Panc1 (cell line): ENCODE measurements around the gene CIAO2B.
"Not testable (repeated sequence)": the region's sequence is repeated elsewhere in the genome, so short reads cannot be mapped to it uniquely, and the experiment has no call there.

Experiments
- POLR2AphosphoS5 ChIP-seq: IDR thresholded peaks from 2 replicates; pipeline ENCODE4 v1.6.1; 2012; ENCODE audit warnings: mild to moderate bottlenecking, low read depth, low read length, moderate library complexity
- SIN3A ChIP-seq: IDR thresholded peaks from 2 replicates; pipeline ENCODE4 v1.6.1; 2012; ENCODE audit warnings: low read depth, mild to moderate bottlenecking, low read length, moderate library complexity, borderline replicate concordance; ENCODE audit not compliant: insufficient read depth
- TCF7L2 ChIP-seq: IDR thresholded peaks from 2 replicates; pipeline ENCODE4 v1.6.1; 2011; ENCODE audit warnings: mild to moderate bottlenecking, low read depth, low read length, inconsistent platforms
- TF ChIP-seq, protein P1 (sequence below): fragments of 450-650 bp; IDR thresholded peaks from 2 replicates; pipeline ENCODE4 v1.5.1; 2017; ENCODE audit warnings: mild to moderate bottlenecking
- TF ChIP-seq, protein P2 (sequence below), 2 experiments: IDR thresholded peaks; 2 replicates each; pipeline ENCODE4 v1.6.1; 2011 to 2012; ENCODE audit warnings: low read depth in 2 of 2, control low read depth in 1 of 2, low read length in 1 of 2, mild to moderate bottlenecking in 1 of 2, moderate library complexity in 1 of 2; ENCODE audit not compliant: insufficient read depth in 1 of 2

DNA sequence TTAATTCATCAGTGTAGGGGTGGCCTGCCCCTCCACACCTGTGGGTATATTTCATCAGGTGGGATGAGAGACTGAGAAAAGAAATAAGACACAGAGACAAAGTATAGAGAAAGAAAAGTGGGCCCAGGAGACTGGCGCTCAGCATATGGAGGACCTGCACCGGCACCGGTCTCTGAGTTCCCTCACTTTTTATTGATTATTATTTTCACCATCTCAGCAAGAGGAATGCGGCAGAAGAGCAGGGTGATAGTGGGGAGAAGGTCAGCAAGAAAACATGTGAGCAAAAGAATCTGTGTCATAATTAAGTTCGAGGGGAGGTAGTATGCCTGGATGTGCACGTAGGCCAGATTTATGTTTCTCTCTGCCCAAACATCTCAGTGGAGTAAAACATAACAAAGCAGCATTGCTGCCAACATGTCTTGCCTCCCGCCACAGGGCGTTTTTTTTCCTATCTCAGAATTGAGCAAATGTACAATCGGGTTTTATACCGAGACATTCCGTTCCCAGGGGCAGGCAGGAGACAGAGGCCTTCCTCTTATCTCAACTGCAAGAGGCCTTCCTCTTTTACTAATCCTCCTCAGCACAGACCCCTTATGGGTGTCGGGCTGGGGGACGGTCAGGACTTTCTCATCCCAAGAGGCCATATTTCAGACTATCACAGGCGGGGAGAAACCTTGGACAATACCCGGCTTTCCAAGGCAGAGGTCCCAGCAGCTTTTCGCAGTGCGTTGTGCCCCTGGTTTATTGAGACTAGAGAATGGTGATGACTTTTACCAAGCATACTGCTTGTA lies 21.4 kb upstream of the CIAO2B start:
- TF ChIP-seq, protein P1, sequence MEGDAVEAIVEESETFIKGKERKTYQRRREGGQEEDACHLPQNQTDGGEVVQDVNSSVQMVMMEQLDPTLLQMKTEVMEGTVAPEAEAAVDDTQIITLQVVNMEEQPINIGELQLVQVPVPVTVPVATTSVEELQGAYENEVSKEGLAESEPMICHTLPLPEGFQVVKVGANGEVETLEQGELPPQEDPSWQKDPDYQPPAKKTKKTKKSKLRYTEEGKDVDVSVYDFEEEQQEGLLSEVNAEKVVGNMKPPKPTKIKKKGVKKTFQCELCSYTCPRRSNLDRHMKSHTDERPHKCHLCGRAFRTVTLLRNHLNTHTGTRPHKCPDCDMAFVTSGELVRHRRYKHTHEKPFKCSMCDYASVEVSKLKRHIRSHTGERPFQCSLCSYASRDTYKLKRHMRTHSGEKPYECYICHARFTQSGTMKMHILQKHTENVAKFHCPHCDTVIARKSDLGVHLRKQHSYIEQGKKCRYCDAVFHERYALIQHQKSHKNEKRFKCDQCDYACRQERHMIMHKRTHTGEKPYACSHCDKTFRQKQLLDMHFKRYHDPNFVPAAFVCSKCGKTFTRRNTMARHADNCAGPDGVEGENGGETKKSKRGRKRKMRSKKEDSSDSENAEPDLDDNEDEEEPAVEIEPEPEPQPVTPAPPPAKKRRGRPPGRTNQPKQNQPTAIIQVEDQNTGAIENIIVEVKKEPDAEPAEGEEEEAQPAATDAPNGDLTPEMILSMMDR: not testable (repeated sequence)
- TF ChIP-seq SIN3A, TCF7L2, POLR2AphosphoS5: not testable (repeated sequence)
- TF ChIP-seq, protein P2, sequence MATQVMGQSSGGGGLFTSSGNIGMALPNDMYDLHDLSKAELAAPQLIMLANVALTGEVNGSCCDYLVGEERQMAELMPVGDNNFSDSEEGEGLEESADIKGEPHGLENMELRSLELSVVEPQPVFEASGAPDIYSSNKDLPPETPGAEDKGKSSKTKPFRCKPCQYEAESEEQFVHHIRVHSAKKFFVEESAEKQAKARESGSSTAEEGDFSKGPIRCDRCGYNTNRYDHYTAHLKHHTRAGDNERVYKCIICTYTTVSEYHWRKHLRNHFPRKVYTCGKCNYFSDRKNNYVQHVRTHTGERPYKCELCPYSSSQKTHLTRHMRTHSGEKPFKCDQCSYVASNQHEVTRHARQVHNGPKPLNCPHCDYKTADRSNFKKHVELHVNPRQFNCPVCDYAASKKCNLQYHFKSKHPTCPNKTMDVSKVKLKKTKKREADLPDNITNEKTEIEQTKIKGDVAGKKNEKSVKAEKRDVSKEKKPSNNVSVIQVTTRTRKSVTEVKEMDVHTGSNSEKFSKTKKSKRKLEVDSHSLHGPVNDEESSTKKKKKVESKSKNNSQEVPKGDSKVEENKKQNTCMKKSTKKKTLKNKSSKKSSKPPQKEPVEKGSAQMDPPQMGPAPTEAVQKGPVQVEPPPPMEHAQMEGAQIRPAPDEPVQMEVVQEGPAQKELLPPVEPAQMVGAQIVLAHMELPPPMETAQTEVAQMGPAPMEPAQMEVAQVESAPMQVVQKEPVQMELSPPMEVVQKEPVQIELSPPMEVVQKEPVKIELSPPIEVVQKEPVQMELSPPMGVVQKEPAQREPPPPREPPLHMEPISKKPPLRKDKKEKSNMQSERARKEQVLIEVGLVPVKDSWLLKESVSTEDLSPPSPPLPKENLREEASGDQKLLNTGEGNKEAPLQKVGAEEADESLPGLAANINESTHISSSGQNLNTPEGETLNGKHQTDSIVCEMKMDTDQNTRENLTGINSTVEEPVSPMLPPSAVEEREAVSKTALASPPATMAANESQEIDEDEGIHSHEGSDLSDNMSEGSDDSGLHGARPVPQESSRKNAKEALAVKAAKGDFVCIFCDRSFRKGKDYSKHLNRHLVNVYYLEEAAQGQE (IDR thresholded peaks at IDR 0.05; ENCODE audit: insufficient read depth in 1 of 2, low read depth in 2 of 2, low read length in 1 of 2): not testable (repeated sequence)
